G401 (cell line): ENCODE results near the gene PCSK1N. TPM values are rescaled to one million over a fixed set of nuclear protein-coding genes. Genes with fewer than 3 reads are reported as not detected.
"Not testable (repeated sequence)": the region's sequence is repeated elsewhere in the genome, so short reads cannot be mapped to it uniquely, and the experiment has no call there.

Experiments
- DNase-seq: peaks from one replicate; pipeline ENCODE4 v3.0.0-alpha.2; 2015; ENCODE audit warnings: low spot score
- in situ Hi-C: cut with HindIII; loops from 2 replicates; pipeline ENCODE4 v1.10.0; 2016; ENCODE audit warnings: low sequenced_read_pairs, mixed read lengths
- total RNA-seq: library from RNA; depleted of rRNA; stranded (reverse); fragments of >200 nt; shearing (Covaris generic); gene quantifications from 2 replicates; pipeline ENCODE4 v1.2.3, GENCODE V29; 2014

Gene PCSK1N
- total RNA-seq, 1 experiment from 2014 or later: 3.5 TPM

DNA sequence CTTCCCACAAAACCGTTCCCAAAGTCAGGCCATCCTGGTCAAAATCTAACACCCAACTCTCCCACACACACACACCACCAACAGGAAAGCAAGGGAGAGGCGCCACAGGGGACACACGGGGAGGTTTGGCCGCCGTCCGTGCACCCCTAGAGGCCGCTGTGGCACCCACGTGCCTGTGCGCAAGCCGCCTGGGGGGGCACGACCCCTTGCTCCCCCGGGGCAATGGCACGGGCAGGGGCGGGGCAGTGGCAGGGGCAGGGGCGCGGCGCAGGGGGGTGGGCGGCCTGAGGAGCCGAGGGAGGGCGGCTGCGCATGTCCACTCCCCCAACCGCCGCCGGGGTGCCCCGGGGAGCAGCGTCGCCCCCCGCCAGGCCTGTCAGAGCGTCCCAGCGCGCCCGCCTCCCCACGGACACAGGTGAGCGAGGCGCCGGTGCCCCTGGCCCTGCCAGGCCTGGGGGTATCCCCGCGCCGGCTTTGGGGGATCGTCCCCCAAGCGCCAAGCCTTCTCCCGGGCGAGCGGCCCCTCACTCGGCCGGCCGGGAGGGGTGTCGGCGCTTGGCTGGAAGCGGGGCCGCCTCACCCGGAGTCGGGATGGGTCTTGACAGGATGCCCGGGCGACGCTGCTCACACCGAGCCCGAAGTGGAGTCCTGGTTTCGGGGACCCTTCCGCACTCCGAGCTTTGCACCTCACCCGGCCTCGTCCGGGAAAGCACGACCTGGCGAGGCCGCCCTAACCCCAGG is 9.1 kb downstream of the PCSK1N start, which contains the start of gene ERAS:
Gene ERAS, plus strand, starts transcription at position 379 of the 741 bp plus-strand sequence. CDS start 2,611 bp downstream, outside the sequence.
- no peak for DNase-seq
- in situ Hi-C loops: no loop called here

DNA sequence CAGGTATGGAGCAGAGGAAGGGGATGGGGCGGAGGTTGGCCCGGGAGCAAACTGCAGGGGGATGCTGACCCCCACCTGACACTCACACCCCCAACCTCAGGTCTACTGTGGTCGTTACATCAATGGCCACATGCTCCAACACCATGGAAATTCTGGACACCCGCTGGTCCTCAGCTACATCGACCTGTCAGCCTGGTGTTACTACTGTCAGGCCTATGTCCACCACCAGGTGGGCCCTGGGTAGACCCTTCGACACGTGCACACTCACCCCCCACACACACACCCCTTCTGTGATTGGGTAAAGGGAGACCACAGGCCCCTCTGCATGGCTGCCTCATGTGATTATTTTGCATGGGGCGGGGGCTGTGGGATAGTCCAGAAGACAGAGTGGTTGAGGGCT is 11.3 kb downstream of the PCSK1N start:
- DNase-seq: no peak
- in situ Hi-C loops: no loop called here

DNA sequence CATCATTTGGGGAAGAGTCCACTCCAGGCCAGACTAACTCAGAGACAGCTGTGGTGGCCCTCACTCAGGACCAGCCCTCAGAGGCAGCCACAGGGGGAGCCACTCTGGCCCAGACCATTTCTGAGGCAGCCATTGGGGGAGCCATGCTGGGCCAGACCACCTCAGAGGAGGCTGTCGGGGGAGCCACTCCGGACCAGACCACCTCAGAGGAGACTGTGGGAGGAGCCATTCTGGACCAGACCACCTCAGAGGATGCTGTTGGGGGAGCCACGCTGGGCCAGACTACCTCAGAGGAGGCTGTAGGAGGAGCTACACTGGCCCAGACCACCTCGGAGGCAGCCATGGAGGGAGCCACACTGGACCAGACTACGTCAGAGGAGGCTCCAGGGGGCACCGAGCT is 12.4 kb downstream of the PCSK1N start:
- in situ Hi-C loops: no loop called here
- DNase-seq: no peak

GRCh38 chrX:48819394-48819793 is 16.0 kb downstream of the PCSK1N start:
- in situ Hi-C loops, DNase-seq: not testable (repeated sequence)

- in situ Hi-C loops: no loop called here
- DNase-seq: no peak
Measured at GRCh38 chrX:48818866-48819265, 16.5 kb downstream of the PCSK1N start.

GRCh38 chrX:48818098-48818497 is 17.3 kb downstream of the PCSK1N start:
- in situ Hi-C loops: no loop called here
- no peak for DNase-seq

- in situ Hi-C loops: no loop called here
Measured at GRCh38 chrX:48816014-48816810, 19.2 kb downstream of the PCSK1N start.

DNA sequence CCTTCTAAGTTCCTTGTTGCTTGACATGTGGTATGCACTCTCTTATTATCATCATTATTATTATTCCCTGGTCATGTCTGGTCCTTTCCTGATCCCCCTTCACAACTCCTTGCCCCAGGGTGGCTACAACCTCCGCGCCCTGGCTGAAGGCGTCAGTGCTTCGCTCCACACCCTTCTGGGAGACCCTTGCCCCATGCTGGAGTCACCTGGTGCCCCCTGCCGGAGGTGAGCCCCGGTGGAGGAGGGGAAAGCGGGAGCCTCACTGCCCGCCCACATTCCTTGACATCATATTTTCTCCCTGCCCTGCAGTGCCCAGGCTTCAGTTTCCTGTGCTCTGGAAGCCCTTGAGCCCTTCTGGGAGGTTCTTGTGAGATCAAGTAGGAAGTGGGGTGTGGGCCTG is 20.1 kb downstream of the PCSK1N start:
- in situ Hi-C loops: no loop called here
- DNase-seq: no peak

More at GRCh38 chrX:48816014-48816810, 19.2 kb downstream of the PCSK1N start:
- DNase-seq: no peak

DNA sequence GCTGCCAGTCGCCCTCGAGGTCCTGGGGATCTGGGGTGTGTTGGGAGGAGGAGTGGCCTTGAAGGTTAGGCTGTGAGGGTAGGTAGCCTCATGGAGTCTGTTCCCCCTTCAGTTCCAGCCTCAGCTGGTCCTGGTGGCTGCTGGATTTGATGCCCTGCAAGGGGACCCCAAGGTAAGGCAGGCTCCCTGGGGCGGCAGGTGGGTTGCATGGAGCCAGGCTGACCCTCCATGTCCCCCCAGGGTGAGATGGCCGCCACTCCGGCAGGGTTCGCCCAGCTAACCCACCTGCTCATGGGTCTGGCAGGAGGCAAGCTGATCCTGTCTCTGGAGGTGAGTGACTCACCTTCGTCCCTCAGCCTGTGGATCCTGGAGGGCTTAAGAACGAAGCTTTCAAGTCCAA is 20.7 kb downstream of the PCSK1N start:
- in situ Hi-C loops: no loop called here
- no peak for DNase-seq

DNA sequence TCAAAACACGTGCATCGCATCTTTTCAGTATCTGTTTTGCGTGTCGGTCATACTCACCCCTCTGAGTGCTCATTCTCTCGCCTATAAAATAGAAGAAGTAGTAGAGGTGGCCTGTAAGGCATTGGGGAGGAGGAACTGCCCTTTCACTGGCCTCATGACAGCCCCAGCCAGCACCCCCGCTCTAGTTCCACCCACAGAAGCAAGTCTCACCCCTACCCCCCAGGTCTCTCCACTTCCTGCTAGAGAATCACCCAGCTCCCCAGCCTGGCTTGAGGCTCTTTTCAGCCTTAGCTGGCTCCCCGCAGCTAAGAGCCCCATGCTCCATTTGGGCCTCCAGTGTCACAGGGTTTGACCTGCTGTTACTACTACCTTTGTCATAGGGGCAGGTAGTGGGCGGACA is 21.8 kb downstream of the PCSK1N start:
- no peak for DNase-seq
- in situ Hi-C loops: no loop called here

GRCh38 chrX:48806081-48806480 is 29.3 kb downstream of the PCSK1N start:
- DNase-seq: no peak
- in situ Hi-C loops: no loop called here

GRCh38 chrX:48802905-48803200 is 32.6 kb downstream of the PCSK1N start:
- in situ Hi-C loops: no loop called here

GRCh38 chrX:48802089-48802904 is 33.1 kb downstream of the PCSK1N start:
- in situ Hi-C loops: no loop called here

More at GRCh38 chrX:48802905-48803200, 32.6 kb downstream of the PCSK1N start:
- no peak for DNase-seq

GRCh38 chrX:48801280-48802088 is 33.9 kb downstream of the PCSK1N start, which contains the start of gene HDAC6:
TSS of gene HDAC6 (plus strand) at chrX:48802067. CDS start at chrX:48802693, 626 bp downstream.
- in situ Hi-C loops: no loop called here

More at GRCh38 chrX:48802089-48802904, 33.1 kb downstream of the PCSK1N start:
- DNase-seq: peak; percentile 82

DNA sequence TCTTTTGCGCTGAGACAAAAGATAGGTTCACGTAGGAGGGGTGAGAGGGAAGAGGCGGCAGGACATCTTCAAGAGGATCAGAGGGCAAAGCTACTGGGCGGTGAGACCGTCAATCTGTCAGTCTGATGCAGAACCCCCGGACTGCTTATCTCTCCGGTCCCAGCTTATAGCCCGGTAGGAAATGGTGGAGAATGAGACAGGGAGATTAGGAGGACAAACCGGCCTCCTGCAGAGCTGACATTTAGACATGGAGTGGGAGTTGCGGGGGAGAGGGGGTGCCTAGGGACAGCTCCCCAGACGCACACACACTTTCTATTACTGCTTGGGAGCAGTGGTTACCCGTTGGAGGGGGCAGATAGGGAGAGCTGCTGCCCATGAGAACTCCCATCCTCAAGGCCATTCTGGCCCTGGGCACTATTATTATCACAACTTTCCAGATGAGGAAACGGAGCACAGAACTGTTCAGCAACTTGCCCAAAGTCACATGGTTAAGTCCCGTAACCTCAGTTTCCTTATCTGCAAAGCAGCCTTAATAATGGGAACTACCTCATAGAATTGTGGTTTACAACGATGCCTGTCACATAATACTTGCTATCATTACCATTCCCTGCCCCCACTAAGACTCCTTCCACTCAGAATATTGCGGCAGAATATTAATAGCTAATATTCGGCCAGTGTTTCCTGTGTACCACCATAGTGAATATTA is 34.7 kb downstream of the PCSK1N start:
- DNase-seq: peak; percentile 1
- in situ Hi-C loops: no loop called here

More at GRCh38 chrX:48801280-48802088, 33.9 kb downstream of the PCSK1N start, which contains the start of gene HDAC6:
- peak; percentile 98 for DNase-seq

- DNase-seq: no peak
- in situ Hi-C loops: no loop called here
Measured at GRCh38 chrX:48798318-48798717, 37.1 kb downstream of the PCSK1N start.

GRCh38 chrX:48794911-48795515 is 40.4 kb downstream of the PCSK1N start:
- in situ Hi-C loops: no loop called here
- DNase-seq: no peak
